Smooth muscle cell of bladder (primary cell): ENCODE data around the gene MAN1C1. TPM values are rescaled to one million over a fixed set of nuclear protein-coding genes. Genes with fewer than 3 reads are reported as not detected.

ENCODE experiments used
- total RNA-seq: library from RNA; depleted of rRNA; stranded (reverse); fragments of >200 nt; gene quantifications from 2 replicates; pipeline ENCODE4 v1.2.3, GENCODE V29; 2014

Gene MAN1C1
- total RNA-seq = 3.8 and 8.0 TPM in 2 replicates

GRCh38 chr1:25616095-25616986 is at the start of gene MAN1C1:
TSS of gene MAN1C1 (plus strand) at chr1:25616791. CDS start at chr1:25617798, 1,007 bp downstream.

GRCh38 chr1:25799935-25800702 is 183.5 kb downstream of the MAN1C1 start, which contains the start of gene SELENON:
TSS of gene SELENON (plus strand) at chr1:25800193. CDS start at chr1:25800231, 38 bp downstream.

GRCh38 chr1:25819491-25820246 is 203.1 kb downstream of the MAN1C1 start, which contains the start of gene MTFR1L:
TSS of gene MTFR1L (plus strand) at chr1:25819954. CDS start at chr1:25823105, 3,151 bp downstream.

Other genes with a start within 250 kb of the MAN1C1 start
- 1.8 and 2.4 TPM in 2 replicates for gene RHCE, start 196.0 kb upstream of the MAN1C1 start, total RNA-seq
- 16.6 and 16.9 TPM in 2 replicates for gene MACO1, start 185.9 kb upstream of the MAN1C1 start, total RNA-seq
- 9.7 and 15.0 TPM in 2 replicates for gene LDLRAP1, start 73.2 kb upstream of the MAN1C1 start, total RNA-seq
- gene SELENON, start 183.4 kb downstream of the MAN1C1 start, total RNA-seq = 9.8 and 14.1 TPM in 2 replicates
- 31.9 and 42.4 TPM in 2 replicates for gene MTFR1L, start 203.2 kb downstream of the MAN1C1 start, total RNA-seq
- gene AUNIP, start 242.7 kb downstream of the MAN1C1 start, total RNA-seq = 0.28 TPM in 2 replicates